ENCODE data around the gene HIVEP3.

Gene HIVEP3

DNA sequence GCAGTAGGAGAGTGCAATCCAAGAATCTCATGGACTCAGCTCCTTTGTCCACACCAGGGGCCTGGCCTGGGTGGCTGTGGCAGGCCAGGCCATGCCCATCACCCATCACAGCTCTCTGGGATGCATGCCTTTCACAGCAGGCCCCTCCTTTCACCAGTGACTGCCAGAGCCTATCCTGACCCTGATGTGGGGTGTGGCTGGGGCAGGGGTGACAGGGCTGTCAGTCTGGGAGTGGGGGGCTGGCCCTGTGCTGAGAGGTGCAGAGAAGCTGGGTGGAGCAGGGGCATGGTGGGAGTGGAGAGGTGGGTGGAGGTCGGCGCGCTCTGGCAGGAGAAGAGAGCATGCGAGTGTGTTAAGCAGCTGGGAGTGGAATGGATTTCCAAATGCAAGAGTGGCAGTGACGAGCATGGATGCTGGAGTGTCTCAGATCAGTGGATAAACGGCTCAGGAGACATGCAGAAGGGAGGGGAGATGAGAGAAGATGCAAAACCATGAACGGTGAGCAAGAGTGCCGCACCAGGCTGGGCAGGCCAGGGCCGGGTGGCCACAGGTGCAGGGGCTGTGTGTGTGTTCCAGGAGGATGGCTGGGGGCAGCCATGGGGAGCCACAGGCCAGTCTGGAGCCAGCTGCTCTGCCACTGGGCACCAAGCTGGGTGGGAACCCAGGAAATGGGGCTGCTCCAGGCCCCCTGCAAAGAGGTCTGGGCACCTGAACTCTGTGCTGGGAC is 394.6 kb downstream of the HIVEP3 start:
- no peaks in the 10 kb centered on the region for H3K9me3 Mint-ChIP-seq
- H3K4me1 Mint-ChIP-seq: no peaks in the 10 kb centered on the region
- H3K4me3 Mint-ChIP-seq: no peak overlapping the region
- peak overlapping the region; percentile 26 for H3K27ac Mint-ChIP-seq
- no peaks in the 10 kb centered on the region for H3K27me3 Mint-ChIP-seq
- peaks cover 14% of the 10 kb centered on the region for H3K36me3 Mint-ChIP-seq

DNA sequence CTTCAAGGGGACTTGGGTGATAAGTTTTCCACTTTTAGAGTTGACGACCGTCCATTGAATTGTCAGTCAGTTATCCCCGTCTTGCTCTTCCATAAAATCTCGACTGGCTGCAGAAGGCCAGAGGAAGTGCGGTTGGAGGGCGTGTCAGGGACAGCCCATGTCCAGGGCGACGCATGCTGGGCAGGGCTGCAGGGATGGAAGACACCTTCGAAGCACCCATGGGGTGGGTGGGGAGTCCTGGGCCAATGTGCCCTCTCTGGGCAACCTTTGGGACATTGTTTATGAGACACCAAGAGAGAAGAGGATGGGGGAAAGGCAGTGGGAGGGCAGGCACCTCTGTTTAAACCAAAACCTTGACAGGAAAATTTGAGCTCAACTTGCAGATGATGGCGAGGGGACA is 395.7 kb downstream of the HIVEP3 start:
- Mint-ChIP-seq H3K27me3 (no peaks in the 10 kb centered on the region), H3K9me3 (no peaks in the 10 kb centered on the region), H3K36me3 (peaks cover 14% of the 10 kb centered on the region), H3K4me1 (no peaks in the 10 kb centered on the region), H3K4me3 (no peak overlapping the region), H3K27ac (no peak overlapping the region)

DNA sequence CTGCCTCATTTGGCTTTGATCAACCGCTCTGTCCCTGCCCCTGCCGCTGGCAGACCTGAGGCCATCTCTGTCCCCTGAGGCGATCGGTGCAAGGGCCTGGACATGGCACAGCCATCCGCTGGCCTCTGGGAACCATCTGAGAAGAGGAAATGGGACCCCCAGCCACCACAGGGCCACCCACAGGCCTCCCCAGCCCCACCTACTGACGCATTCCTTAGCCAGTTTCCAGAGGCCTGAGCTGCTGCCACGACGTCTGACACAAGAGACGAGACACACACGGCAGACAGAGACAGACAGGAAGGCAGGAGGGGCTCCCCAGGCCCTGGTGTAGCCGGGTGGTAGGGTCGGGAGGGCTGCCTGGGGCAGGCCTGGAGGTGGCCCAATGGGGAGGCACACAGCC is 397.0 kb downstream of the HIVEP3 start:
- Mint-ChIP-seq H3K36me3 (peaks cover 14% of the 10 kb centered on the region), H3K9me3 (no peaks in the 10 kb centered on the region), H3K27ac (no peak overlapping the region), H3K27me3 (no peaks in the 10 kb centered on the region), H3K4me1 (peaks cover 4% of the 10 kb centered on the region), H3K4me3 (no peak overlapping the region)

DNA sequence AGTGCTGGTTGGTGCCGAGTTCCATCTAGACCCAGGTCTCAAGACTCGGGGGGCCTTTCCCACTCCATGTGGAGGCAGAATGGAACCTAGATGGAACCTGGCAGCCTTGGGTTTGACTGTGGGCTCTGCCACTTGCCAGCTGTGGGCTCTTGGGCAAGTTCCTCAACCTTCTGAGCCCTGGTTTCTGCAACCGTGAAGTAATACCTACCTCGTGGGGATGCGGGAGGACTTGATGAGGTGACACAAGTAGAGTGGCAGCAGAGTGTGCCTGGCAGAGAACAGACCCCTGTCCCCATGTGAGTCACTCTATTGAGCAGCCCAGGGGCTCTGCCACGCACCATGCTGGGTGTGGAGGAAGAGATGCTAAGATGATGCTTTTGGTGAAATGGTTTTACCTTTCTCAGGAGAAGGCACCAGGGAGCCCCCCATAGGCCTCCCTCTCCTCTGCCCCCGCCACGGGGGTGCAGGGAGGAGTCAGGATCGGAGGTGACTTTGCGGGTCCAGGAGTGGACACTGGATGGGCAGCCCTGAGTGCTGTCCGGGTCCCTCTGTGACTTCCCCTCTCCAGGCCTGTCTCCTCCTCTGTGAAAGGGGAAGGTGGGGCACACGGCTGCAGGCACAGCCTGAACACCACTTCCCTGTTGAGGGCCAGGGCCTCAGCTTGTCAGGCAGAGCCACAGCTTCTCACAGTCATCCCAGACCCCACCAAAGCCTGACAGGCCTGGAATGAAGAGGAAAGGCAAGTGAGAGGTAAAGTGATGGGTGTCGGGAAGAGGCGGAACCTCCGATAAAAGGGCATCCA is 397.6 kb downstream of the HIVEP3 start:
- peaks cover 14% of the 10 kb centered on the region for H3K36me3 Mint-ChIP-seq
- H3K9me3 Mint-ChIP-seq: no peaks in the 10 kb centered on the region
- H3K27ac Mint-ChIP-seq: no peak overlapping the region
- H3K4me3 Mint-ChIP-seq: no peak overlapping the region
- H3K4me1 Mint-ChIP-seq: peaks cover 8% of the 10 kb centered on the region
- H3K27me3 Mint-ChIP-seq: no peaks in the 10 kb centered on the region

DNA sequence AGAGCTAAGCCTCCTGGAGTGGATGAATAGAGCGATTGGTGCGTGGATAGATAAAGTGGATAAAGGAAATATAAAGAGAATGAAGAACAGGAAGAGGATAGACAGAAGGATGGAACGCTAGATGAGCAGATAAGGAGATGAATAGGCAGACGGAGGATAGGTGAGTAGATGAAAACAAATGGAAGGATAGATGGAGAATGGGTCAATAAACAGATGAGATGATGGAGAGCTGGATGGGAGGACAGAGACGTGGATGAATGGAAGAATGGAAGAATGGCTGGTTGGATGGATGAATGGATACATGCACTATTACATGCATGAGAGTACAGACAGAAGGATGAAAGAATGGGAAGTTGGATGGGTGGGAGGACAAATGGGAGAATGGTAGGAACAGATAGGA is 399.1 kb downstream of the HIVEP3 start:
- Mint-ChIP-seq H3K27ac (no peak overlapping the region), H3K4me3 (no peak overlapping the region), H3K27me3 (no peaks in the 10 kb centered on the region), H3K4me1 (peaks cover 9% of the 10 kb centered on the region), H3K9me3 (no peaks in the 10 kb centered on the region), H3K36me3 (peaks cover 14% of the 10 kb centered on the region)

DNA sequence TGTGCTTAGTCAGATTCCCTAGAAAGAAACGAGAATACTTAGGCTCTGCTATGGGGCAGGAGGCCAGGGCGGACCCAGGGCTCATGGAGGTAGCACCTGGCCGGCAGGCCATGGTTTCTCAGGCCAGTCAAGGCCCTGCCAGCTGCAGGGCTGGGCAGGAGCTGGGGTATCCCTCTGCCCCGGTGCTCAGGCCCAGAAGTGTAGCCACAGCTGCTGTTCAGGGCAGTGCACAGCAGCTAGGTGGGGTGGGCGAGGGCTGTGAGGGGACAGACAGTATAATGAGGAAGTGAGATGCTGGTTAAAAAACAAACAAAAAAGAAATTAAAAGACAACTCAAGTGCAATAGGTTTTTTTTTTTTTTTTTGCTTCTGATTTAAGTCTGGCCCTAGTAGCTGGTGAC is 400.3 kb downstream of the HIVEP3 start:
- Mint-ChIP-seq H3K4me3 (no peak overlapping the region), H3K27ac (no peak overlapping the region), H3K9me3 (no peaks in the 10 kb centered on the region), H3K36me3 (peaks cover 14% of the 10 kb centered on the region), H3K4me1 (peaks cover 9% of the 10 kb centered on the region), H3K27me3 (no peaks in the 10 kb centered on the region)

DNA sequence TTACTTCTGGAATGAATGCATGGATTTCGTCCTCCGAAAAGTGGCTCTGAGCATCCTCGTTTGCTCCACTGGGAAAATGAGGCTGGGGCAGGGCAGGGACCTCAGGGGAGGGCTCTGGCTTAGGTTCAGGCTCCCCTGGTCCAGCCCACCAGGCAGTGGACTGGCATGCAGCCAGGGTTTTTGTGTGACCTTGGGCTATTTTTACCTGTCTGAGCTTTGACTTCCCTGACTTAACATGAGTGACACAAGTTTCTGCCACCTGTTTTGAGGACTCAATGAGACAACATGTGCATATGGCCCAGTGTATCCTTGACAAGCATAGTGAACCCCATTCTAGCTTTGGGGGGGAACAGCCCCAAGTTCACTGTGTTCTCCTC is 401.7 kb downstream of the HIVEP3 start:
- peak overlapping the region; percentile 54 for H3K4me3 Mint-ChIP-seq
- H3K9me3 Mint-ChIP-seq: no peaks in the 10 kb centered on the region
- no peak overlapping the region for H3K27ac Mint-ChIP-seq
- H3K36me3 Mint-ChIP-seq: peaks cover 8% of the 10 kb centered on the region
- H3K4me1 Mint-ChIP-seq: peaks cover 9% of the 10 kb centered on the region
- H3K27me3 Mint-ChIP-seq: no peaks in the 10 kb centered on the region

DNA sequence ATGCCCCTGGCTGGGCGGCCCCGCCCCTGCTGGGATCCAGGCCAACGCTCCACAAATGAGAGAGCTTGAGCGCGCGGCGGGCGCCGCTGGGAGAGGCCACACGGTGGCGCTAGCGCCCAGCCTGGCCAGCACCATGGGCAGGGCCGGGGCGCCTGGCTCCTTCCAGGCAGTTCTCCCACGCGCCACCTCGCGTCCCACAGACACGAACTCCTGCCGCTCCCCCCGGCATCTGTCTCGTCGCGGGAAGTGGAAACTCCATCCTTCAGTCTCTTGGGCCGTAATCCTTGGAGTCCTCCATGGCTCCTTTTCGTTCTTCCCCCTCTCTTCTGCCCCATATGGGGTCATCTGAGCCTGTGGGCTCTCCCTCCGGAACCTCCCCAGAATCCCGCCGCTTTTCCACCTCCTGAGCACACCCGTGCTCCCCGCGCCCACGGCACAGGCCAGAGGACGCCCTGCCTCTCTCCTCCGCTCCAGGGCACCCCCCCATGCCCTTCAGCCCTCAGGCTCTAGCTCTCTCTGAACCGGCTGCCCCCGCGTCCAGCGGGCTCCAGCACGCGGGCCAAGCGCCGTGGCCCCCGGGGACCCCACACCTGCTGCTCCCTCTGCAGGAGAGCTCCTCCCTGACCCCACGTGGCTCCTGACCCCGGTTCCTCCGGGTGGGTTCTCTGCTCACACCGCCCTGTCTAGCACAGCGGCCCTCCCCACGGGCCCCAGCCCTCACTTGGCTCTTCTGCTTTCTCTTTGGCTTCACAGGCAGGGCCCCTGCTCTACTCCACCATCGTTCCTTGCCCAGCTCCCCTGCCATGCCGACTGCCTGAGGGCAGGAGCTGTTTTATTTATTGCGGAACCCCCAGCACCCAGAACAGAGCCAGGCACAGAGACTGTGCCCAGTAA is 402.3 kb downstream of the HIVEP3 start:
- H3K9me3 Mint-ChIP-seq: no peaks in the 10 kb centered on the region
- peak overlapping the region; percentile 80 for H3K27ac Mint-ChIP-seq
- peak overlapping the region; percentile 54 for H3K4me3 Mint-ChIP-seq
- H3K27me3 Mint-ChIP-seq: no peaks in the 10 kb centered on the region
- peaks cover 9% of the 10 kb centered on the region for H3K4me1 Mint-ChIP-seq
- peaks cover 8% of the 10 kb centered on the region for H3K36me3 Mint-ChIP-seq

DNA sequence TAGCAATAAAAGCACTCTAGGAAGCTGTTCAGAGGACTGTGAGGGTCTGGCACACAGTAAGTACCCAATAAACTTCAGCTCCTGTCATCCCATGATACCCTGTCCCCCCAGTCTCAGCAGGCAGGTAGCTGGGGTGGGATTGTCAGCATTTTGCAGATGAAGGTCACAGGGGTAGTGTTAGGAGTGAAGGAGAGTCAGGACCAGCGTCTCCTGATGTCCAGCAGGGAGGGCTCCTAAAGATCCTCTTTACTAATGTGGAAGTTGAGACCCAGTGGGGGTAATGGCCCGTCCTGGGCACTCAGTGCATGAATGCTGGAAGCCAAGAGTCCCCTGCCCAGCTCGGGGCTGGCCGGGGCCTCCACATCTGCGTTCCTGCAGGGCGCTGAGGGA is 402.9 kb downstream of the HIVEP3 start:
- Mint-ChIP-seq H3K36me3 (peaks cover 6% of the 10 kb centered on the region), H3K27me3 (no peaks in the 10 kb centered on the region), H3K9me3 (no peaks in the 10 kb centered on the region), H3K4me3 (no peak overlapping the region), H3K27ac (peak overlapping the region; percentile 37), H3K4me1 (peaks cover 9% of the 10 kb centered on the region)

DNA sequence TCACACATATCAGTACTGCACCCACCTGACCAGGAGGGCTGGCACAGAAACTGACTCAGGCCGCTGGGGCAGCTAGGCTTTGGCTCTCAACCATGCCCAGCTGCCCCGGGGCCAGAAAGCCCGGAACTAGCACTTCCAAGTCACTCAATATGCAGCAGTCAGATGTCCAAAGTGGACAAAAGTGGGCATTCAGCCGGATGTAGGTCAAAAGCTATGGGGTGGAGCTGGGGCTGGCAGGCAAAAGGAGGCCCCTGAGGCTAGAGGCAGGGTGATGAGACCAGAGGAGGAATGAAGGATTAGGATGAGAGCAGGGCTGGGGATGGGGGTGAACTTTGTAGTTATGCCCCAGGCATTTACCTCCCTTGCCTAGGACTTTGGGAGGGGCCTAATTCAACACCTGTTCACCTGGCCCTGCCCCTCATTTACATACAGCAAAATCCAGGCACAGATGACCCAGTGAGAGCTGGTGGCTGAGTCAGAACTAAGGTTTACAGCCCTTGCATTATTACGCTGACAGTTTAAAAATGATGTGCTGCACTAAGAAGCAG is 403.5 kb downstream of the HIVEP3 start:
- Mint-ChIP-seq H3K4me1 (peaks cover 9% of the 10 kb centered on the region), H3K27ac (no peak overlapping the region), H3K36me3 (peaks cover 6% of the 10 kb centered on the region), H3K9me3 (no peaks in the 10 kb centered on the region), H3K4me3 (no peak overlapping the region), H3K27me3 (no peaks in the 10 kb centered on the region)

DNA sequence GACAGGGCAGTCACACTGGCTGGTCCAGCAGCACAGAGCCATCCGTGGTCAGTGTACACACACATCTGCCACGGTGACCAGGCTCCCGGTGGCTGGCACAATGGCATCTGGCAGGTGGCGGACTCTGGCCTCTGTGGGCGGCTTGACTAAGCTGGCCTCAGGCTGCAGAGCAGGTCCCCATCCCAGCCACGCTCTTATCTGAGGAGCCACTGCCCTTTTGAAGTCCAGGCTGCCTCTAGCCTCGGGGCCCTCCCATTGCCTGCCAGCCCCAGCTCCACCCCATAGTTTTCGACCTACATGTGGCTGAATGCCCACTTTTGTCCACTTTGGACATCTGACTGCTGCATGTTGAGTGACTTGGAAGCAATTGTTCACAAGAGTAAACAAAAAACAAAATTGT is 404.3 kb downstream of the HIVEP3 start:
- Mint-ChIP-seq H3K27ac (no peak overlapping the region), H3K36me3 (peaks cover 5% of the 10 kb centered on the region), H3K9me3 (no peaks in the 10 kb centered on the region), H3K4me3 (no peak overlapping the region), H3K4me1 (peaks cover 9% of the 10 kb centered on the region), H3K27me3 (no peaks in the 10 kb centered on the region)

DNA sequence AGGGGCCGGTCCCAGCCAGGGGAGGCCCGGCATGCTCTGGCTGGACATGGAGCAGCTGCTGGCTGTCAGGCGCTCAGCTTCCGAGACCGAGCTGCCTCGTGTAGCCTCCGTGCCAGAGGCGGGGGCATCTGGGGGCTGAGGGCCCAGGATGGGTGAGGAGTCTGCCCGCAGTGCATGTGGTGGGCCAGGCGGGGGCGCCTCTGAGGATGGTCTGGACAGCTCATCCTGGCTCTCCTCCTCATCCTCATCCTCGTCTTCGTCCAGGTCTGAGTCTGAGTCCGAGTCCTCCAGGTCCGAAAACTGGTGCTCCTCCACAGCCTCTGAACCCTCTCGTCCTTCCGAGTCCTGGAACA is 405.4 kb downstream of the HIVEP3 start:
- peaks cover 9% of the 10 kb centered on the region for H3K4me1 Mint-ChIP-seq
- no peaks in the 10 kb centered on the region for H3K9me3 Mint-ChIP-seq
- H3K36me3 Mint-ChIP-seq: peaks cover 5% of the 10 kb centered on the region
- no peak overlapping the region for H3K4me3 Mint-ChIP-seq
- no peaks in the 10 kb centered on the region for H3K27me3 Mint-ChIP-seq
- no peak overlapping the region for H3K27ac Mint-ChIP-seq

DNA sequence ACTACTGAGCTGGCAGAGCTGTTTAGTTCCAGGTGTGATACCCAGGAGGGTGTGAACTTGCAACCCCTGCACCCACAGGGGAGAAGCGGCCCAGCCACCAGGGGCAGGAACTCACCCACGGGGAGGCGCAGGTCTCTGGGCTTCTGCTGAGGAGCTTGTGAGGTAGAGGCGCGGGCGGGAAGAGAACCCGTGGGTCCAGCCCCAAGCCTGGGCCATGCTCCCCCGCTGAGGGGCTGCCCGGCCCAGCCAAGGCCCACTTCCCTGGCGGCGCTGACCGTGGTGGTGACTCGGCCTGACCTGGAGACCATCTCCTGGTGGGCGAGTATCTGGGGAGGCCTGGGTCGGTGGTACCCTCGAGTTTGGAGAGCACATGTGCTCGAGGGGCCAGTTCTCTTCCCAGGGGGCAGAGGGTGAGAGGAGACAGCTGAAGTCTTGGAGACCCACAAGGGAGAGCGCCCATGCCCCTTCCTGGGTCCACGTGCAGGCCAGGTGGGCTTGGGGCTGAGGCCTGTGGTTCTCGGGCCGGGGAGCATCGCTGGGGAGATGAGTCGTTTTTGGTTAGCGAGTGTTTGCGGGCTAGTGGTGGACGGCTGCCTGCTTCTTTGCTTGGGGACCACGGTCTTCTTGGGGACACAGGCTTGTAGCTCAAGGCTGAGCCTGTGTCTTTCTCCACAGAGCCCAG is 405.9 kb downstream of the HIVEP3 start:
- H3K4me1 Mint-ChIP-seq: peaks cover 9% of the 10 kb centered on the region
- no peak overlapping the region for H3K4me3 Mint-ChIP-seq
- H3K27ac Mint-ChIP-seq: peak overlapping the region; percentile 23
- H3K27me3 Mint-ChIP-seq: no peaks in the 10 kb centered on the region
- H3K36me3 Mint-ChIP-seq: peaks cover 5% of the 10 kb centered on the region
- no peaks in the 10 kb centered on the region for H3K9me3 Mint-ChIP-seq

DNA sequence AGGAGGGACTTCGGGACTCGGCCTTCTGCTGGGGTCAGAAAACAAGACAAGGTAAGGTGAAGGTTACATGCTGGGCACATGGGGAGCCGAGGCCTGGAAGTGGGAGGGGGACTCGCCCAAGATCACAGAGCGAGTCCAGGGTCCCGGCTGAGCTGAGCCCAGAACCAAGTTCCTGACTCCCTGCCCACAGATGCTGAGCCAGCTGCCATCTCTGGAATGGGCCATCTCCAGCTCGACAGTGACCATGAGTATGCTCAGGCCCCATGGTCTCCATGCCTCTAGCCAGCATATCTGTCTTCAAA is 407.5 kb downstream of the HIVEP3 start:
- H3K9me3 Mint-ChIP-seq: no peaks in the 10 kb centered on the region
- no peaks in the 10 kb centered on the region for H3K27me3 Mint-ChIP-seq
- H3K27ac Mint-ChIP-seq: peak overlapping the region; percentile 81
- no peak overlapping the region for H3K4me3 Mint-ChIP-seq
- H3K36me3 Mint-ChIP-seq: peaks cover 5% of the 10 kb centered on the region
- peaks cover 1% of the 10 kb centered on the region for H3K4me1 Mint-ChIP-seq

DNA sequence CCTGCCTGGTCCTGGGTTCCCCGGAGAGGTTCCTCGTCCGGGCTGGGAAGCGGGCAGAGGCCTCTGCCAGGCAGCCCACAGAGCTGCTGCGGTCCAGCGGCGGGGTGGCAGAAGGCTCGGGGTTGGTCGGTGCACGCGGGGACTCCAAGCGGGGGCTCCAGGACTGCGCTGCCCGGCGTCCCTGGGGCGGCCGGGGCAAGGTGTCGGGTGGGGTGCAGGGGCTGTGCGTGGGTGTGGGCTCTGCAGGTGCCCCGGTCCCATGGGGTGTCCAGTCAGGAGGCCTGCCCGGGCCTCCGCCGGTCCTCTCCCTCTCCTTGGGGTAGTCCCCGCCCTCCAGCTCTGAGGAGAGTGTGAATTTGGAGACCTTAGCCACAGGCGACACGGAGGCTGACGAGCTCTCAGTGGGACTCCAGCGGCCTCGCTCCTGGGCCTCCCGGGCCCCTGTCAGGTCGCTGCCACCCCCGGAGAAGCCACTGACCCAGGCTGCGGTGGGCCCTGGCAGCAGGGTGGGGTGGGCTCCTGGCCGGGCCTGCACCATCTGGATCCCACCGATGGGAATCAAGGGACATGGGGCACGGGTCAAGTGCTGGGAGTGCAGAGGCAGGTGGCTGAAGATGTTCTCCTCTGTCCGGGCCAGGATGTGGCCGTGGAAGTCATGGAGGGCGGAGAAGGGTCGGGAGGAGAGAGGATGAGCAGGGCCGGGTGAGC is 408.0 kb downstream of the HIVEP3 start:
- Mint-ChIP-seq H3K4me1 (no peaks in the 10 kb centered on the region), H3K27ac (peak overlapping the region; percentile 81), H3K9me3 (no peaks in the 10 kb centered on the region), H3K36me3 (peaks cover 5% of the 10 kb centered on the region), H3K27me3 (no peaks in the 10 kb centered on the region), H3K4me3 (peak overlapping the region; percentile 4)

All from activated naive CD4-positive, alpha-beta T cell treated with anti-CD3 and anti-CD28 coated beads, Interleukin-2, amount 50 U/mL, for 24 hours (primary cell).